ENCODE results near the gene BACH2.

Gene BACH2

DNA sequence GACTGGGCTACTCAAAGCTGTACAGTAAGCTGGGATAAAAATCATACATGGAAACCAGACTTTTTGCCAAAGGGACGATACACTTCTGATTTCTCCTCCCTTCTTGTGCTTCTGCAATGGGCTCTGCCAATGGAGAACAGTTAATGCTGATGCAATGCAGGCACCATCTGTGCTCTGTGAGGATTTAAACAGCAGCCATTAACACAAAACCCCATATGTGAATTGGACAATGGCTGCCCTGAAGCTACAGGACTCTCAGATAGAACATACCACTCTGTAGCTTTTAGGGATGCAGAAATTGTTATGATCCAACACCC is 330.5 kb downstream of the BACH2 start:
- DNase-seq (ENCODE audit: low read depth), result no peak

DNA sequence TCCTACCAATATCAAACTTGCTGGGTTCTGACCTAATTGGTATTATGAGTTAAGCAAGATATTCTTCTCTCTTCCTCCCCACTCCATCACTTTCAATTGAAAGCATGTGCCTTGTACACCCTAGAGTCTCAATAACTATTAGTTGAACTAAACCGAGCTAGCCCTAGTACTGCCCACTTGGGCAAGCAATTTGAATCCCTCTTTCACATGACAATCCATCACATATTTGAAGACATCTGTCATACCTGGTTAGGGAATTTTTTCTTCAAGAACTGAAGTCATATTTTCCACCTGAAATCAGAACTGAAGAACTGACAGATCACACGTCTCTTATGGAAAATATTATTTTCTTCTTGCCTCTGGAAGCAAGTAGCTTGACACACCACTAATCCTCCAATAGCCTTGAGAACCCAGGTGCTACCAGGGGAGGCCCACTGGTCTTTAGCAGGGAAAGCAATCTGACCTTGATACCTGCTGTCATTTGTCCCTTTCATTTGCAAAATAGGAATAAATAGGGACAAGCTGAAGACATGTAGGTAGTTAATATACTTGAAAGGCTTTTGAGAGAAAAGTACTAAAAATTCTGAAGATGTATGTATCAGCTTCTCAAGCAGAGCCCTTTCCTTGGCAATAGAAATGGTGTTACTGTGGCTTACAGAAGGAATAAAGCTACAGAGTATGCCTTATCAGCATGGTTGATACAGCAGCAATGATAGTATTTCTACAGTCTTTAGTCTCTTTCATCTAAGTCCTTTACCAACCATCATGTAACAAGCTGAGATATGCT is 331.0 kb downstream of the BACH2 start:
- no peak for DNase-seq (ENCODE audit: low read depth)

DNA sequence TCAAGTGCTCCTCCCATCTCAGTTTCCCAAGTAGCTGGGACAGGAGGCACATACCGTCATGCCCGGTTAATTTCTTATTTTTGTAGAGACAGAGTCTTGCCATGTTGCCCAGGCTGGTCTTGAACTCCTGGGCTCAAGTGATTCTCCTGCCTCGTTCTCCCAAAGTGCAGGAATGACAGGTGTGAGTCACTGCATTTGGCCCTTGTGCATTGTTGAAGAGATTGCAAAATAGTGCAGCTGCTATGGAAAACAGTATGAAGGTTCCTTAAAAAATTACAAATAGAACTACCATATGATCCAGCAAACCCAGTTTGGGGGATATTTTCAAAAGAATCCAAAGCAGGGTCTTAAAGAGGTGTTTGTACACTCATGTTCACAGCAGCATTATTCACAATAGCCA is 333.3 kb downstream of the BACH2 start:
- DNase-seq (ENCODE audit: low read depth), result no peak

DNA sequence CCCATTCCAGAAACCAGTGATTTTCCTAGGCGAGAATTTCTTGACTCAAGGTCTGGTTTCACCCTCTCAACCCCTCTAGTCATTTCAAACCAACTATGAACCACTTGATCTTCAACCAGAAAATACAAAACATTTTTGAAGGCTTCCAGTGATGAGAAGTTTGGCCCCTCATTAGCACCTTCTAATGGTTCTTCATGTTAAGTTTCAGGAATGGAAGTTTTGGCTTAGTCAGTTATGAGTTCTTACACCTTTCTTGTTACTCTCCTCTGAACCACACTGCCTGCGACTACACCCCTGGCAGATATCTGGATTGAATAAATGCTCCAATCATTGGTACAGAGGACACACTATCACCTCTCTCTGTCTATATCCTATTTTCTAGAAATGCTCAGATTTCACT is 335.2 kb downstream of the BACH2 start:
- DNase-seq (ENCODE audit: low read depth), result no peak

DNA sequence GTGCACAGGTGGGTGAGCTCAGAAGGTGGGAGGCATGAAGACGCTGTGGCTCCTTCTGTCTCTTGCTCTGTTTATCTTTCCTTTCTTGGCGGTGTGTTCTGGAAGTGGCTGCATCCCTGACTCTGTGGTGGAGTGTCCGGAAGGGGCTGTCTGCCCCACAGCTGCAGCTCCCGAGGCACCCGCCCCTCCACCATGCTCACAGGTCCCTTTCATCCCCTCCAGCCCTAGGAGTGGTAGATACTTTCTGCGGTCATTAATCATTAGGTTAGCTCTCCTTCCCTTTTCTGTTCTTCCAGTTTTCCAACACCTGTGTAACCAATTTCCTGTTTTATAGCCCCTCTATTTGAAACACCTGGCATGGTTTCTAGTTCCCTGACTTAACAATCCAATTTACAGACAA is 336.8 kb downstream of the BACH2 start:
- no peak for DNase-seq (ENCODE audit: low read depth)

DNA sequence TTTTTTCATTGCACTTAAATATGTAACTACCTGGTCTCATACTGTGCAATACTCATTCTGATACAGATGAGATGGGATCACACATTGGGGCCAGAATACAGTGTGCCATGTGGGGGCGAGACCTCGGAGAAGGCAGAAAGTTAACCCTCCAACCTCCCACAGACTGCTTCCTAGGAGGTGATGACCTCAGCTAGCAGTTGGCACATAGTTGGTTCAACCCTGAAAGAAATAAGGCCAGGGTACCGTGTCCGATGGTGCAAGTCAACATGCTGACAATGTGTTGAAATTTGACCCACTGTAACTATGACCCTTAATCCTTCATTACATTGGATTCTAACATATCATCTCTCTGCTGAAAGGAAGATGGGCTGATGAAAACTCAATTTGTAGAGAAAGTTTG is 340.5 kb downstream of the BACH2 start:
- DNase-seq (ENCODE audit: low read depth), result no peak

DNA sequence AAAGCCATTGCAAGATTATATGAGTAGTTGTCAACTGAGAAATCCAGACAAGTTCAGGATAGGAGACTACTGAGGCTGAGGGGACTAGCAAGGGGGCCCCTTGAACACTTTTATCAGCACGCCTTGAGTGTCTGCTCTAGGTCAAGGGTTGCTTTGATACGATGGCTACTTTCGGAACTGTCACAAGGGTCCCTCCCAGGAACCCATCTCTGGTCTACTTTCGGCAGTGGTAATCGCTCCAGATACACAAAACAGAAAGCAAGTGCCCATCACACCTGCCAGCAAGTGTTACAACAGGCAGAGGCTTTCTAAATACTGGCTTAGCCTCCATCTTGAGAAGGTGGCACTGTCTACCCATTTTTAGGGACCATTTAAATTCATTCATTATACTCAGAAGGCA is 341.3 kb downstream of the BACH2 start:
- no peak for DNase-seq (ENCODE audit: low read depth)

DNA sequence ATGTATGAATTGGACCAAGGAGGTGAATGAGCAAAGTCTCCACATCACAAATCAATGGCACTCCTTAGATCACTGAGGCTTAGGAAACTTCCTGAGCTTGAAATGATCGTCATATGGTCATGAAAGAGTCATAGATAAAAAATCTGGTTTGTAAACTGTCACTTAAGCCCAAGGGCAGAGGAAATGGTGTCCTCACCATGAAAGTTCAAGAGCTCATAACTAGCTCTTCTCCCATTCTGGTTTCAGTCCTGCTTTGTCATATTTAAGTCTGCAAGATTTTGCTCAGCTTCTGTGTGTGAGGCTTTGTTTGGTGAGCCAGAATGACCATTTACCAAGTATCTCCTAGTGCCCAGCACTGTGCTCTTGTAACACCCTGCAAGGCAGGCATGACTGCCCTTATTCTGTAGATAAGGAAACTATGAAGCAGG is 341.9 kb downstream of the BACH2 start:
- DNase-seq (ENCODE audit: low read depth), result no peak

DNA sequence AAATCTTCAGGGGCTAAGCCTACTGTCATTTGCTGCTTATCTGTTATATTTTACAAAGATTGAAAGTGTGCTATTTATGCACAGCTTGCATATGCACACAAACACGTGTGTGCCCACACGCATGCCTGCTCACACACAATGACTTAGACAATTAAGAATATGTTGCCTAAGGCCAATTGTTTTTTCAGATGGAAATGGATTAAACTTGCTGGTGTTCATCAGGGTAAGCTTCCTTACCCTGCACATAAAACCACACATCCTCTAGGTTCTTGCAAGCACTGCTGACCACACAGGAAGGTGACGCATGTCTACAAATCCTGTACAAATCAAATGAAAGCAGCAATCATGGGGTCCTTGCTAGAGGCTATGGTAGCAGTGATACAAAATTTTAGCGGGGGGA is 344.0 kb downstream of the BACH2 start:
- peak; percentile 35 for DNase-seq (ENCODE audit: low read depth)

DNA sequence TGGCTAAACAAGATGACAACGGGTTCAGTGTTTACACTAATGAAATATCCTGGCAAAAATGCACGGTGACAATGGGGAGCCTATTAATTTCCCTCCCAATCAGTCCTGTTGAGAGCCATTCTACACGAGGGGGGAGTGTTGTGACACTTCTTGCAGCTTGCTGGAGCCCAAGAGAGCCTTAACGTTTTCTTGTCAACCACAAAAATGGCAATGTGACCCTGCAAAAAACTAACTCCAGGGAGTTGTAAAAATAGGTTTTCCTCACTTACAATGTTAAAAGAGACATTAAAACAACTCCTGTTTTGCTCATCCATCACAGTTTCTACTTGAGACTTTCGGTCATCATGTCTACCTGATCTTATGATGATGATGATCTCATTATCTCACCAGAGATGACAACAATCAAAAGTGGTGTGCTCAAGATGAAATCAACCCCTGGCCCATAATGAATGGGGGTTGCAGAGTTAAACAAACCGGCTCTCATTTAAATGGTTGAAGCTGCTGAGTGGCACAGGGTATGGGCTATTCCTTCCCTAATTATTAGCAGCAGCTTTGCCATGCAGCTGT is 344.5 kb downstream of the BACH2 start:
- no peak for DNase-seq (ENCODE audit: low read depth)

DNA sequence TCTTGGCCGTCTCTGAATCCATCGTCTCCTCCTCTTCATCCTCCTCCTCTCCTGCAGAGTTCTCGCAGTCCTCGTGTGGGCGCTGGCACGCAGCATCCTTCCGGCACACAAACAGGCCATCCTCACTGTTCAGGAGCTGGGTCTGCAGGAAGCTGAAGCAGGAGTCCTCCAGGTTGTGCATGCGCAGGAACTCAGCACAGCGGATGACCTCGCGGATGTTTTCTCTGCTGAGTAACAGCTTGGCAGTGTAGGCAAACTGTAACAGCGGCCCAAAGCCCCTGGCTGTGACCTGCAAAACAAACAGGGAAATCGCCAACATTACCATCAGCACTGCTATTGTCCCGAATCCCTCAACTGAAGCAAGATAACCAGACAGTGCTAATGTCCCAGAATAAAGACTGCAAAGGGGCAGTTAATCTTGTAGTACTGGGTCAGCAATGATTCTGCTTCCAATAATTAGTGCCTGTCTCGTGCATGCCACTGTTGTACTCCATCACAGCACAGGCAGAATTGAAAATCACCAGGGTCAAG is 345.0 kb downstream of the BACH2 start:
- DNase-seq (ENCODE audit: low read depth), result no peak

DNA sequence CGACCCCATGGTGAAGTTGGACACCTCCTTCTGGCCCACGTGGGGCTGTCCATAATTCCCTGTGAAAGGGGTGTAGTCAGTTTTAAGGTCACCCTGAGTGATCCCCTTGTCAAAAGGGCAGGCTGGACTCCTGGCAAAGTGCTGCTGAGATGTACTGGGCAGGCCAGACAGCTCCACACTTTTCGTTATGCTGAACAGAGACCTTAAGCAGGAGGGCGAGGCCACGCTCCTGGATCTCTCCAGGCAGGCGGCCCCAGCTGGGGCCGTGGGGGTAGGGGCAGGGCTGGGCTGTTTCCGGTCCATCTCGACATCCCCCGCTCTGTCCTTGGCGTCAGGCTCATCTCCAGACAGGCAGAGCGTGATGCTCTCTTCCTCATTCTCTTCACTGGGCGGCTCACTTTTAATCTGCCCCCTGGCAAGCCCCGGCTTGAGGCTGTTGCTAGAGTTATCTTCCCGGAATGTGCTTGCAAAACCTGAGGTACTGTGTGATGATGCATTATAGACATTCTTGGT is 345.7 kb downstream of the BACH2 start:
- DNase-seq (ENCODE audit: low read depth), result no peak

DNA sequence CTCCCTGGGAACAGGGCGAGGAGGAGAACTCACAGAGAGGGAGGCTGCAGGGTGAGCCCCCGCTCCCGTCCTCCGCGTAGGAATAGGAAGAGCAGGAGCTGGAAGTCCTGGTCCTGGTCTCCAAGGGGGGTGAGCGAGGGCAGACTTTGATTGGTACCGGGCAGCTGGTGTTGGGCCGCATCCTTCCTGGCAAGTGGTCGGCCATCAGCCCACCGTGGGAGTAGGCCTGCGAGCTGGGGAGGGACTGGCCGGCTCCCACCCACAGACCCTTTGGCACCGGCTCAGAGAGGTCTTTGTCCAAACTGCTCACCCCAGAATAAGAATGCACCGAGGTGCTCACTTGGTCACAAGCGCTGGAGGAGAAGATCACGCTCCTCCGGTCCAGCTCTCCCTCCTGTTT is 346.2 kb downstream of the BACH2 start:
- DNase-seq (ENCODE audit: low read depth), result no peak

DNA sequence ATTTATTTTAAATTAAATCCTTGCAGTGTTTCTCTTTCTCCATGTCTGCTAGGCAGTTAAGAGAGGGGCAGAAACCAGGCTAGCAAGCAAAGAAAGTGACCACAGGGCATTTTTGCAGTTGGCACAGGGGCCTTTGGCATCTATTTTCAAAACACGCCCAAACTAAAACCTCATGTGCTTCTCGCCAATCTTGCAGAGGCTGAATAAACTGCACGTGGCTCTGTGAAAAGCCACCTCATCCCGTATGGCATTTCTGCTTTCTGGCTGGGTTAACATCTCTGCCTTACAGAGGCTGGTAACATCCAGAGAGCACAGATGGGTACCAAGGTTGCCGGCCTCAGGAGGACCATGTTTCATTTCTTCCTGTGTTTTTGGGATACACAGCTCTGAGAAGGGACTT is 347.8 kb downstream of the BACH2 start:
- DNase-seq (ENCODE audit: low read depth), result no peak

DNA sequence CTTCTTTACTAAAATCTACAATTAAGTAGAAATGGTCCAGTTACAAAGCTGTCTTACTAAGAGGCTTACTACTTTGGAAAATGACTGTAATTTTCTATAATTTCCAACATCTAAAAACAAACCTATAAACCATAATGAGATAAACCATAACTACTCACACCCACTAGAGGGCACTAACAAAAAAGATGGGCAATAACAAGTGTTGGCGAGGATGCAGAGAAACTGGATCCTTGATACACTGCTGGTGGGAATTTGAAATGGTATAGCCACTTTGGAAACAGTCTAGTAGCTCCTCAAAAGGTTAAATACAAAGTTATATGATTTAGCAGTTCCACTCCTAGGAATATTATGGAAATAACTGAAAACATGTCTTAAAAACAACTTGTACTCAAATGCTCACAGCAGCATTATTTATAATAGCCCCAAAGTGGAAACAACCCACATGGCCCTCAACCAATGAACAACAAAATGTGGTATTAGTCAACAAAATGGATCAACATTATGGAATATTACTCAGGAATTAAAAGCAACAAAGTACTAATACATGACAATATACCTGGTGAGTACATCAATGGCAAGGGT is 351.7 kb downstream of the BACH2 start:
- no peak for DNase-seq (ENCODE audit: low read depth)

DNA sequence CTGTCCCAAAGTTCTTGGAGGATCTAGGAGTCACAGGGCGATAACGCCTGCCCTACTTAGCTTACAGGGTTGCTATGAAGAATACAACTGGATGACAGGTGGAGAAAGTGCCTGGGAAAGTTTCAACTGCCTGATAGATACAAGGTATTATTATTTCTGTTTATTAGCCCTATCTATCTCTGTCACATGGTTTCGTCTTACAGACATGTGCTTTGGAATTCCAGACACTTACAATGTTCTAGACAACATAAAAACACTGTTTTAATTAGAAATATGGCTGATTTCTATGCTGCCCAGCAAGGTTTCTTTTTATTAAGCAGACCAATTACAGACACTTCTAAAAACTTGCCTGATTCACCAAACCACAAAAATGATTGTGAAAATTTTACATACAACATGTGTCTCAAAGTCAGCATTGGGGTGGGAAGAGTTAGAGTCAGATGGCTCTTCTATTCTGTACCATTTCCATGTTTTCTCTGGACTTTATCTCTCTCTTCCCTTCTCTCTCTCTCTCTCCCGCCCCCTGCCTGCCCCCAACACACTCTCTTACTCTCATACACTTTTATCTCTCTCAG is 352.4 kb downstream of the BACH2 start:
- DNase-seq (ENCODE audit: low read depth), result no peak

DNA sequence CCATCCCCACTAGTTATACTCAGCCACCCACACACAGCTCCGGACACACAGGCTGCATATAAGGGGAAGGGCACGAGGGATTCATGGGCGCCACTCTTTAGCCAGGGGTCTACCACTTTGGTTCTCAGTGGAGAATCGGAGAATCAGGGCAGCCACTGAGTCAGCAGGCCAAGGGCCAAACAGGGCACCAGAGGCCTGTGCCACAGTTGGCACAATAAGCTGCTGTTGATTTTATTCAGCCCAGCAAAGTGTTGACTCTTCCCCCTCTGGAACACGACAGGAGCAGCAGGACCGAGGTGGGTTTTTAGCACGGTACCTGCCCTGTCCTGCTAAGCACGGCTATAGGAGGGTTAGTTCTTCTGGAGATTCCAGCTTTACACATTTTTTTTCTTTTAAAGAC is 354.0 kb downstream of the BACH2 start:
- no peak for DNase-seq (ENCODE audit: low read depth)

DNA sequence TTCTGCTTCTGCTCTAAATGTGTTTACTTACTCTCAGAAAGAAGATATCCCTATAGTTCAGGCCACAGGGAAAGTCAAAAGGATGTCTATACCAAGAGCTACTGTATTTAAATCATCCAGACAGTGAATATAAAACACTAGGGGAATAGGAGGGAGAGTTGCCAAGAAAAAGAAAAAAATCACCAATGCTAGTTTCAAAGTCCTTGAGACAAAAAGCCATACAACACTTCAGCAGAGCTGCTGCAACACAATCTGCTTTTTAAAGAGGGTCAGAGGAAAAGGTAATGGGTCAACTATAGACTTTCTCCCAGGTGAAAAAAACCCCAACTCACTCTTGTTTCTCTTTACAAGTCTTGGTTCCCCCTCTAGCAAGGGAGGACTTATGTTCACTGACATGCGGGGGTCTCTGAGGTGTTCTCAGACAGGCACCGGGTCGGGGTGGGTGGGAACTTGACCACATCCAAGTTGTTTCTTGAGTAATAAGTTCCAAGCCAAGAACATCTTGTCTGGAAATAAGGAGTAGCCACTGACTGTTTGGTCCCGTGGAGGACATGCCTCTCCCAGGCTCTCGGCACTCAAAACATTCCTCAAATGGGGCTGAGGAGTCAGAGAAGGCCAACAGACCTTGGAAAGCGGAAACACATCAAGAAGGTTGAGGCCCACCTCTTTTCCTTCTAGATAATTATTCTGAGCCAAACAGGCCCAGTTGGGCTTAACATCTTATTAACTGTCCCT is 354.7 kb downstream of the BACH2 start:
- DNase-seq (ENCODE audit: low read depth), result no peak

DNA sequence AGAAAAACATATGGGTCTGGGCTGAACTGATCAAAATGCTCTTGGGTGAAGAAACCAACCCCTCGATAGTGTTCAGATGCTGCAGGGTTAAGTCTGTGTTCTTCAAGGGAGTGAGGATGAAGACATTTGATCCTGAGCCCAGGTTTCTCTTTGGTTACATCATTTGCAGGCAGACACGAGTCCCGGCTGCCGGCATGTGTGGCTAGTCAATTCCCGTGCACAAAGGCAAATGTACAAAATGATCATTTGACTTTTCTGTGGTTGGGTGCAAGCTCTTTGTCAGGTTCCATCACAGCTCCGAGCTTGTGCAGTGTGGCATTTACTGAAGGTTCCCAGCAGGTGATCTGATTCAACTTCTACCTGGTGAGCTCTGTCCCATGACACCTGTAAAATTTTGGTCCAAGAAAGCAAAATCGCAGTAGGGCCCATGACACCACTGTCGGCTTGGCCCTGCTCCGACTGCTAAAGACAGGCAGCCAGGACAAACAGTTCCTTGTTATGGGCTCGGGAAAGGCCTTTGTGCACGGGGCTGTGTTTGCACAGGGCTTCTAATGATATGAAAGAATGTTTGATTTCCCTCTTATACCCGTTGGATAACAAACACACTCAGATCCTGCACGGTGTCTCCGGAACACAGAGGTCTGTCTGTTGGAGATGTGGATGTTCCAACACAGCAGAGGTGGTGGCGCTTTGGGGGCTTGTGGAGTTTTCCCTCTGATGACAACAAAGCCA is 355.4 kb downstream of the BACH2 start:
- no peak for DNase-seq (ENCODE audit: low read depth)

DNA sequence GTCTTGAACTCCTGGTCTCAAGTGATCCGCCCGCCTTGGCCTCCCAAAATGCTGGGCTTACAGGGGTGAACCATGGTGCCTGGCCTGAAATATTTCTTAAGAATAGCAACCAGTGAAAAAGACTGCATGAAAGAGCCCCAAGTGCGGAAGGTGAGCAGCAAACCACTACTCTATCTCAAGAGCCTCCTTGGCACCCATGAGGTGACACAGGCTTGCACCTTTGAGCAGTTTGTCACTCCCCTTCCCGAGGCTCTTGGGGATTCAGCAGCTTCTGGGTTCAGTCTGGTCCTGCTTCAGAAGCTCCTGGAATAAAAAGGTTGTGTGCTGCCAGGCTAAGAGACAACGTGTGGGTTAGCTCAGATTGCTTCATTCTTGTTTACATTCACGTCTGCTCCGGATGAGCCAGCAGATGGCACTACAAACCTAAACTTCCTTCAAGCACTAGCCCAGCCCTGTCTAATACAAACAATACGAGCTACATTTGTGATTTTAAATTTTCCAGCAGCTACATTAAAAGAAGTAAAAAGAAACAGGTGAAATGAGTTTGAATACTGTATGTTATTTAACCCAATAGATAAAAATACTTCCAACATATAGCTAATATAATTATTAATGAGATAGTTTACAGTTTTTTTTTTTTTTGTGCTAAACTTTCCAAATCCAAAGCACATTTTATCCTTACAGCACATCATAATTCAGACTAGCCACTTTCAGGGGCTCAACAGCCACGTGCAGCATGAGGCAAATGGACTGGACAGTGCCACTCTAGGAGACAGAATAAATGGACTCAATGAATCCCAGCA is 356.2 kb downstream of the BACH2 start:
- DNase-seq (ENCODE audit: low read depth), result peak; percentile 43

DNA sequence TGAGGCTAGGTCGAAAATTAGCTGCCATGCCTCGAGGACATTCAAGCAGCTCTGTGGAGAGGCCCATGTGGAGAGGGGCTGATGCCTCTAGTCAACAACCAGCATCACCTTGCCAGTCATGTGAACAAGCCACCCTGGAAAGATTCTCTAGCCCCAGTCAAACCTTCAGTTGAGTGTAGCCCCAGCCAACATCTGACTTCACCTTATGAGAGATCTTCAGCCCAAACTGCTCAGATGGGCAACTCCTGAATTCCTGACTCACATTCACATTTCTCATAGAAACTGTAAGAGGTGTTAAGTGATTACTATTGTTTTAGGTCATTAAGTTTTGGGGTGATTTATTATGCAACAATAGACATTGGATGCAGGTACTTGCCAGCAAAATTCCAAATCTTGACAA is 357.5 kb downstream of the BACH2 start:
- DNase-seq (ENCODE audit: low read depth), result no peak
